Lung (tissue), 12 donors: ENCODE data around the gene KCNC4. TPM values are rescaled to one million over a fixed set of nuclear protein-coding genes. Genes with fewer than 3 reads are reported as not detected.

Experiments
- ATAC-seq: fragments of 200-7000 bp; cut with Tn5 transposase; one replicate; pipeline ENCODE4 v1.9.1; 2020; ENCODE audit warnings: moderate number of reproducible peaks; ENCODE audit not compliant: insufficient read depth, low FRiP score
- DNase-seq, 3 donors: peaks; one replicate each; pipeline ENCODE4 v3.0.0-alpha.2; 2013 to 2017
- H3K27ac ChIP-seq, 2 donors: one replicate each; pipeline ENCODE4 v1.5.1; 2013; ENCODE audit warnings: mild to moderate bottlenecking in 2 of 2, moderate library complexity in 2 of 2, control low read depth in 1 of 2, inconsistent platforms in 1 of 2, low read depth in 1 of 2, low read length in 1 of 2
- H3K27me3 ChIP-seq, 3 donors: one replicate each; pipeline ENCODE4 v1.5.1; 2013; ENCODE audit warnings: low read length in 2 of 3; ENCODE audit not compliant: control insufficient read depth in 3 of 3, insufficient read depth in 3 of 3
- H3K36me3 ChIP-seq, 4 donors: one replicate each; pipeline ENCODE4 v1.5.1; 2013; ENCODE audit warnings: low read length in 4 of 4, mild to moderate bottlenecking in 1 of 4, moderate library complexity in 1 of 4; ENCODE audit not compliant: control insufficient read depth in 4 of 4, insufficient read depth in 4 of 4
- H3K4me1 ChIP-seq, 5 donors: one replicate each; pipeline ENCODE4 v1.5.1; 2013; ENCODE audit warnings: low read length in 5 of 5, mild to moderate bottlenecking in 2 of 5, moderate library complexity in 1 of 5; ENCODE audit not compliant: control insufficient read depth in 5 of 5, insufficient read depth in 5 of 5
- H3K4me3 ChIP-seq: one replicate; pipeline ENCODE4 v1.5.1; 2013; ENCODE audit warnings: mild to moderate bottlenecking, control low read depth, moderate library complexity
- H3K9ac ChIP-seq, 2 donors: one replicate each; pipeline ENCODE4 v1.5.1; 2013; ENCODE audit warnings: low read length in 2 of 2, control low read depth in 1 of 2; ENCODE audit not compliant: insufficient read depth in 1 of 2
- H3K9me3 ChIP-seq, 4 donors: one replicate each; pipeline ENCODE4 v1.5.1; 2013; ENCODE audit warnings: low read length in 3 of 4, mild to moderate bottlenecking in 1 of 4, moderate library complexity in 1 of 4; ENCODE audit not compliant: control insufficient read depth in 4 of 4, insufficient read depth in 3 of 4
- CTCF ChIP-seq: IDR thresholded peaks from 2 replicates; pipeline ENCODE4 v1.5.1; 2012; ENCODE audit warnings: mild to moderate bottlenecking; ENCODE audit errors: control extremely low read depth, extremely low read depth
- WGBS, 2 donors: extraction: QIAGEN DNeasy Blood & Tissue Kit; methylation state at CpG; one replicate each; pipeline ENCODE4 v1.1.7; 2013; 5-methylcytosine and 5-hydroxymethylcytosine counted together
- polyA plus RNA-seq, 2 donors: library from polyadenylated mRNA; stranded (reverse); fragments of 200-250 nt; gene quantifications; one replicate each; pipeline ENCODE4 v1.2.1, GENCODE V29; 2013
- total RNA-seq, 2 donors: library from RNA; depleted of rRNA in 1 of 2; stranded (reverse); fragments of >200 nt in 1 of 2; gene quantifications; one replicate each; pipeline ENCODE4 v1.2.1, GENCODE V29; 2014 to 2021
- donor health status: control.
- donor health status: control.
- donor health status: Bipolar disorder and iron deficiency.
- donor health status: healthy.
- donor health status: DM: yes; HTN: yes; CAD: no.

KCNC4 gene
- total and polyA plus RNA-seq, 4 donors = 3.1 to 9.2 (median 3.5) TPM

GRCh38 chr1:110218739-110219138, 8.6 kb downstream of the KCNC4 start:
- DNase-seq = peak in 2 of 3 donors; percentile 31 to 48
- H3K4me3 ChIP-seq = no peak overlapping the region
- H3K36me3 ChIP-seq = peaks cover 0 to 7% (median 0%) of the 10 kb centered on the region in 4 donors
- ATAC-seq = no peak
- TF ChIP-seq CTCF = no peak
- WGBS, 2 donors = 80 to 91% methylated on average over 4 of the region's 4 CpGs
- H3K9me3 ChIP-seq = no peaks in the 10 kb centered on the region
- H3K4me1 ChIP-seq = peaks cover 0 to 5% (median 0%) of the 10 kb centered on the region in 5 donors
- no peak overlapping the region for H3K27ac ChIP-seq
- peaks cover 0 to 16% (median 3%) of the 10 kb centered on the region in 3 donors for H3K27me3 ChIP-seq
- H3K9ac ChIP-seq = no peak overlapping the region

DNA sequence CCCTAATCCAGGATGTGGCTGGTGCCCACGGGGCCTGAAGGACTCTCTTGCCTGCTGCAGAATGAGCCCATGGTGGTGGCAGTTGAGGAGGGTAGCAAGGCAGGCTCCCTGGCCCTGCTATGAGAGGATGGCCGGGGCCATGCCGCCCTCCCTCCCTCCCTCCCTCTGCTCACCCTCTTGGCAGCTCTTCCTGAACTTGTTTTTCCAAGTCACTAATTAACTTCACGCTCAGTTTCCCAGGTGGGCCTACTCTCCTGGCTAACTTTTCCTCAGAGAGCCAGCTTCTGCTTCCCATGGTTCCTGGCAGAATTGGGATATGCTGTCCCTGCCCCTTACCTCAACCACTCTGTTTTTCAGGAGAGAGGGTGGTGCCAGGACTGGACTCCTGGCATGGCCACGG, 10.2 kb downstream of the KCNC4 start:
- TF ChIP-seq CTCF = no peak
- peaks cover 0 to 5% (median 0%) of the 10 kb centered on the region in 5 donors for H3K4me1 ChIP-seq
- H3K9me3 ChIP-seq = no peaks in the 10 kb centered on the region
- H3K27me3 ChIP-seq = peaks cover 0 to 3% (median 0%) of the 10 kb centered on the region in 3 donors
- 70 to 79% methylated on average over 5 of the region's 5 CpGs for WGBS, 2 donors
- no peak overlapping the region for H3K27ac ChIP-seq
- H3K36me3 ChIP-seq = peaks cover 0 to 7% (median 0%) of the 10 kb centered on the region in 4 donors
- H3K9ac ChIP-seq = no peak overlapping the region
- H3K4me3 ChIP-seq = no peak overlapping the region
- DNase-seq = peak in 1 of 3 donors; percentile 33
- ATAC-seq = no peak

DNA sequence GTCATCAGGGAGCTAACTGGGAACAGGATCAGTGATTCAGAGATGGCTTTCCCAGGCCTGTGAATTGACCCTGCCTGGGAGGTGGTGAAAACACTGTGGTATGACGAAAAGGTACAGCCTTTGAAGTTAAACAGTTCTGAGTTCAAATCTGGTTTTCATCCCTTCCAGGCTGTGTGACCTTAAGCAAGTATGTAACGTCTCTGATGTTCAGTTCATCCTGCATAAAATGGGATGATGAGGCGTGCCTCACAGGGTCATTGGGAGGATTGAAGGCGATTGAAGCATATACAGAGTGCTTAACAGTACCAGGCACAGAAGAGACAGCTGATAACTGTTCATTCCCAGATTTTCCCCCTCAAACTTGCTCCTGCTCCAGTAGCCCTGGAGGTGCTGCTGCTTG, 11.0 kb downstream of the KCNC4 start:
- H3K27me3 ChIP-seq = peaks cover 0 to 3% (median 0%) of the 10 kb centered on the region in 3 donors
- H3K4me3 ChIP-seq = no peak overlapping the region
- peaks cover 0 to 5% (median 0%) of the 10 kb centered on the region in 5 donors for H3K4me1 ChIP-seq
- no peaks in the 10 kb centered on the region for H3K9me3 ChIP-seq
- ATAC-seq (no peak), DNase-seq (no peak)
- 92 to 95% methylated on average over 4 of the region's 4 CpGs for WGBS, 2 donors
- H3K36me3 ChIP-seq = peaks cover 0 to 7% (median 0%) of the 10 kb centered on the region in 4 donors
- TF ChIP-seq CTCF = no peak
- H3K27ac ChIP-seq = no peak overlapping the region
- H3K9ac ChIP-seq = no peak overlapping the region

DNA sequence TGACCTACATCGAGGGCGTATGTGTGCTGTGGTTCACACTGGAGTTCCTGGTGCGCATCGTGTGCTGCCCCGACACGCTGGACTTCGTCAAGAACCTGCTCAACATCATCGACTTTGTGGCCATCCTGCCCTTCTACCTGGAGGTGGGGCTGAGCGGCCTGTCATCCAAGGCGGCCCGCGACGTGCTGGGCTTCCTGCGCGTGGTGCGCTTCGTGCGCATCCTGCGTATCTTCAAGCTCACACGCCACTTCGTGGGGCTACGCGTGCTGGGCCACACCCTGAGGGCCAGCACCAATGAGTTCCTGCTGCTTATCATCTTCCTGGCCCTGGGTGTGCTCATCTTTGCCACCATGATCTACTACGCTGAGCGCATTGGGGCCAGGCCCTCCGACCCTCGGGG, 13.0 kb downstream of the KCNC4 start:
- Histone ChIP-seq H3K36me3 (peaks cover 0 to 14% (median 0%) of the 10 kb centered on the region in 4 donors), H3K9ac (no peak overlapping the region), H3K27ac (no peak overlapping the region), H3K27me3 (no peaks in the 10 kb centered on the region), H3K9me3 (no peaks in the 10 kb centered on the region), H3K4me3 (no peak overlapping the region), H3K4me1 (peaks cover 0 to 5% (median 0%) of the 10 kb centered on the region in 5 donors)
- TF ChIP-seq CTCF = no peak
- no peak for DNase-seq
- ATAC-seq = no peak
- 97% methylated on average over 27 of the region's 27 CpGs for WGBS, 2 donors
